Panc1 (cell line): ENCODE results near the gene UBTD2. TPM values are rescaled to one million over a fixed set of nuclear protein-coding genes. Genes with fewer than 3 reads are reported as not detected.

Experiments used
- ATAC-seq: fragments of 200-7000 bp; cut with Tn5 transposase; 2 replicates; pipeline ENCODE4 v1.9.1; 2020; ENCODE audit warnings: mild to moderate bottlenecking, moderate library complexity
- BruUV-seq: library from RNA; stranded (reverse); fragments of 400-500 nt; replicated peaks from 2 replicates; lab custom pipeline; 2021; lab: Mats Ljungman, UMichigan
- CTCF ChIA-PET: fragments of 300-600 bp; sonication (Branson Sonifier 250); formaldehyde crosslinking; loops from one replicate; lab custom pipeline; 2022; ENCODE audit warnings: antibody characterized with exemption; lab: Charles Lee
- POLR2A ChIA-PET: fragments of 300-600 bp; sonication (Branson Sonifier 250); formaldehyde crosslinking; loops from one replicate; lab custom pipeline; 2022; ENCODE audit warnings: antibody characterized with exemption; lab: Charles Lee
- DNase-seq: peaks from one replicate; pipeline ENCODE4 v3.0.0-alpha.2; 2010; ENCODE audit warnings: low read depth, low spot score
- H3K27ac ChIP-seq: 2 replicates; pipeline ENCODE4 v1.5.1; 2011; ENCODE audit warnings: mild to moderate bottlenecking, low read length, inconsistent platforms
- H3K27me3 ChIP-seq: fragments of 200-500 bp; sonication (Bioruptor generic); 2 replicates; pipeline ENCODE4 v1.6.0; 2014; ENCODE audit warnings: low read length, inconsistent platforms; ENCODE audit not compliant: control insufficient read depth, insufficient read depth
- H3K36me3 ChIP-seq: fragments of 200-500 bp; sonication (Bioruptor generic); 2 replicates; pipeline ENCODE4 v1.5.1; 2014; ENCODE audit warnings: inconsistent platforms, mild to moderate bottlenecking, low read length, moderate library complexity; ENCODE audit not compliant: control insufficient read depth, insufficient read depth
- H3K4me1 ChIP-seq: 2 replicates; pipeline ENCODE4 v1.5.1; 2011; ENCODE audit warnings: inconsistent platforms, mild to moderate bottlenecking, low read length, moderate library complexity; ENCODE audit not compliant: control insufficient read depth, insufficient read depth
- H3K4me3 ChIP-seq, 2 experiments: 2 replicates each; pipeline ENCODE4 v1.5.1; 2011 to 2012; ENCODE audit warnings: low read depth in 2 of 2, low read length in 2 of 2, mild to moderate bottlenecking in 2 of 2, inconsistent platforms in 1 of 2, moderate library complexity in 1 of 2
- H3K9me3 ChIP-seq: fragments of 200-500 bp; sonication (Bioruptor generic); 2 replicates; pipeline ENCODE4 v1.5.1; 2014; ENCODE audit warnings: low read depth, mild to moderate bottlenecking, inconsistent platforms, low read length, moderate library complexity; ENCODE audit not compliant: control insufficient read depth, insufficient read depth
- CTCF ChIP-seq: fragments of 450-650 bp; IDR thresholded peaks from 2 replicates; pipeline ENCODE4 v1.5.1; 2017; ENCODE audit warnings: mild to moderate bottlenecking
- POLR2AphosphoS5 ChIP-seq: IDR thresholded peaks from 2 replicates; pipeline ENCODE4 v1.6.1; 2012; ENCODE audit warnings: mild to moderate bottlenecking, low read depth, low read length, moderate library complexity
- SIN3A ChIP-seq: IDR thresholded peaks from 2 replicates; pipeline ENCODE4 v1.6.1; 2012; ENCODE audit warnings: low read depth, mild to moderate bottlenecking, low read length, moderate library complexity, borderline replicate concordance; ENCODE audit not compliant: insufficient read depth
- TCF7L2 ChIP-seq: IDR thresholded peaks from 2 replicates; pipeline ENCODE4 v1.6.1; 2011; ENCODE audit warnings: mild to moderate bottlenecking, low read depth, low read length, inconsistent platforms
- in situ Hi-C: cut with HindIII; loops from 2 replicates; pipeline ENCODE4 v1.10.0; 2016; ENCODE audit warnings: low sequenced_read_pairs, low pct_unique_long_range_greater_than_20kb
- intact Hi-C: fragments of 100-400 bp; cut with micrococcal nuclease; formaldehyde crosslinking; loops from one replicate; pipeline ENCODE4 v1.10.0; 2022; ENCODE audit not compliant: unreplicated experiment
- total RNA-seq: library from RNA; stranded (reverse); gene quantifications from one replicate; pipeline ENCODE4 v1.2.1, GENCODE V29; 2021; ENCODE audit not compliant: unreplicated experiment
- TF ChIP-seq, protein P1 (sequence below), 2 experiments: IDR thresholded peaks; 2 replicates each; pipeline ENCODE4 v1.6.1; 2011 to 2012; ENCODE audit warnings: low read depth in 2 of 2, control low read depth in 1 of 2, low read length in 1 of 2, mild to moderate bottlenecking in 1 of 2, moderate library complexity in 1 of 2; ENCODE audit not compliant: insufficient read depth in 1 of 2

Gene UBTD2
- total RNA-seq, 1 experiment from 2014 or later = 32.5 TPM

- Histone ChIP-seq H3K27me3 (no peaks in the 10 kb centered on the region), H3K9me3 (no peaks in the 10 kb centered on the region), H3K27ac (no peak overlapping the region; the same call in 1 of the 2 replicates), H3K4me1 (peaks cover 43% of the 10 kb centered on the region), H3K36me3 (no peaks in the 10 kb centered on the region; the same call in 1 of the 2 replicates), H3K4me3 (no peak overlapping the region)
- no TSS peak for BruUV-seq
- in situ Hi-C loops (no loop called here), intact Hi-C loops (loop anchor here (10.0 kb wide), 1 partner anchor 86 kb away; the partner anchor contains the start of gene EFCAB9)
- DNase-seq (no peak), ATAC-seq (no peak)
- CTCF ChIA-PET = no interaction called here
- POLR2A ChIA-PET = interaction anchor here (0.5 kb wide), 1 partner anchor 956 kb away, joined by 6 read pairs; no protein-coding TSS in a partner anchor
- TF ChIP-seq CTCF = no peak
- no peak for TF ChIP-seq TCF7L2
- TF ChIP-seq POLR2AphosphoS5 = no peak
- TF ChIP-seq SIN3A = no peak
- TF ChIP-seq, protein P1, sequence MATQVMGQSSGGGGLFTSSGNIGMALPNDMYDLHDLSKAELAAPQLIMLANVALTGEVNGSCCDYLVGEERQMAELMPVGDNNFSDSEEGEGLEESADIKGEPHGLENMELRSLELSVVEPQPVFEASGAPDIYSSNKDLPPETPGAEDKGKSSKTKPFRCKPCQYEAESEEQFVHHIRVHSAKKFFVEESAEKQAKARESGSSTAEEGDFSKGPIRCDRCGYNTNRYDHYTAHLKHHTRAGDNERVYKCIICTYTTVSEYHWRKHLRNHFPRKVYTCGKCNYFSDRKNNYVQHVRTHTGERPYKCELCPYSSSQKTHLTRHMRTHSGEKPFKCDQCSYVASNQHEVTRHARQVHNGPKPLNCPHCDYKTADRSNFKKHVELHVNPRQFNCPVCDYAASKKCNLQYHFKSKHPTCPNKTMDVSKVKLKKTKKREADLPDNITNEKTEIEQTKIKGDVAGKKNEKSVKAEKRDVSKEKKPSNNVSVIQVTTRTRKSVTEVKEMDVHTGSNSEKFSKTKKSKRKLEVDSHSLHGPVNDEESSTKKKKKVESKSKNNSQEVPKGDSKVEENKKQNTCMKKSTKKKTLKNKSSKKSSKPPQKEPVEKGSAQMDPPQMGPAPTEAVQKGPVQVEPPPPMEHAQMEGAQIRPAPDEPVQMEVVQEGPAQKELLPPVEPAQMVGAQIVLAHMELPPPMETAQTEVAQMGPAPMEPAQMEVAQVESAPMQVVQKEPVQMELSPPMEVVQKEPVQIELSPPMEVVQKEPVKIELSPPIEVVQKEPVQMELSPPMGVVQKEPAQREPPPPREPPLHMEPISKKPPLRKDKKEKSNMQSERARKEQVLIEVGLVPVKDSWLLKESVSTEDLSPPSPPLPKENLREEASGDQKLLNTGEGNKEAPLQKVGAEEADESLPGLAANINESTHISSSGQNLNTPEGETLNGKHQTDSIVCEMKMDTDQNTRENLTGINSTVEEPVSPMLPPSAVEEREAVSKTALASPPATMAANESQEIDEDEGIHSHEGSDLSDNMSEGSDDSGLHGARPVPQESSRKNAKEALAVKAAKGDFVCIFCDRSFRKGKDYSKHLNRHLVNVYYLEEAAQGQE (IDR thresholded peaks at IDR 0.05; ENCODE audit: insufficient read depth in 1 of 2, low read depth in 2 of 2, low read length in 1 of 2) = no peak
Observed at GRCh38 chr5:172280317-172280716, 3.2 kb downstream of the UBTD2 start.

- H3K4me3 ChIP-seq = no peak overlapping the region
- CTCF ChIA-PET = no interaction called here
- DNase-seq (no peak), ATAC-seq (no peak)
- no peak overlapping the region for H3K27ac ChIP-seq
- no TSS peak for BruUV-seq
- TF ChIP-seq, protein P1 (IDR thresholded peaks at IDR 0.05; ENCODE audit: insufficient read depth in 1 of 2, low read depth in 2 of 2, low read length in 1 of 2) = no peak
- no peak for TF ChIP-seq TCF7L2
- TF ChIP-seq POLR2AphosphoS5 = no peak
- no peak for TF ChIP-seq SIN3A
- no peak for TF ChIP-seq CTCF
- H3K9me3 ChIP-seq = no peaks in the 10 kb centered on the region
- in situ Hi-C loops = no loop called here
- H3K36me3 ChIP-seq = no peaks in the 10 kb centered on the region; the same call in 1 of the 2 replicates
- H3K27me3 ChIP-seq = no peaks in the 10 kb centered on the region
- POLR2A ChIA-PET = no interaction called here
- intact Hi-C loops = no loop called here
- H3K4me1 ChIP-seq = peaks cover 36% of the 10 kb centered on the region
Observed at GRCh38 chr5:172278356-172278755, 5.2 kb downstream of the UBTD2 start.
